Activated CD4-positive, alpha-beta memory T cell treated with anti-CD3 and anti-CD28 coated beads for 36 hours (primary cell): ENCODE data around the gene TNFSF13B. TPM values are rescaled to one million over a fixed set of nuclear protein-coding genes. Genes with fewer than 3 reads are reported as not detected.
"Not testable (repeated sequence)": the region's sequence is repeated elsewhere in the genome, so short reads cannot be mapped to it uniquely, and the experiment has no call there.

ENCODE experiments used
- CTCF ChIA-PET: fragments of 350-600 bp; sonication (Branson Sonifier 250); formaldehyde crosslinking; loops from one replicate; lab custom pipeline; 2021; ENCODE audit warnings: antibody characterized with exemption, inconsistent platforms; lab: Charles Lee
- POLR2A ChIA-PET: fragments of 350-600 bp; sonication (Branson Sonifier 250); formaldehyde crosslinking; loops from one replicate; lab custom pipeline; 2021; ENCODE audit warnings: antibody characterized with exemption; lab: Charles Lee
- DNase-seq: peaks from one replicate; pipeline ENCODE4 v3.0.0-alpha.2; 2020
- H3K27ac Mint-ChIP-seq: one replicate; pipeline ENCODE4 v1.8.0; 2021; ENCODE audit warnings: mixed read lengths
- H3K27me3 Mint-ChIP-seq: one replicate; pipeline ENCODE4 v1.8.0; 2021; ENCODE audit warnings: mixed read lengths
- H3K36me3 Mint-ChIP-seq: one replicate; pipeline ENCODE4 v1.8.0; 2021; ENCODE audit warnings: mixed read lengths
- H3K4me1 Mint-ChIP-seq: one replicate; pipeline ENCODE4 v1.8.0; 2021; ENCODE audit warnings: low read depth, mixed read lengths
- H3K4me3 Mint-ChIP-seq: one replicate; pipeline ENCODE4 v1.8.0; 2021; ENCODE audit warnings: mild to moderate bottlenecking, mixed read lengths
- H3K9me3 Mint-ChIP-seq: one replicate; pipeline ENCODE4 v1.8.0; 2021; ENCODE audit warnings: mixed read lengths
- intact Hi-C: fragments of 100-400 bp; cut with micrococcal nuclease; formaldehyde crosslinking; loops from one replicate; pipeline ENCODE4 v1.15.1; 2023
- total RNA-seq, 2 experiments: library from RNA; stranded (reverse); gene quantifications; one replicate each; pipeline ENCODE4 v1.2.3, GENCODE V29; 2021

TNFSF13B gene
- total RNA-seq, 2 experiments from 2014 or later = 3.1 to 4.3 TPM

GRCh38 chr13:108266321-108266990 lies 3.1 kb upstream of the TNFSF13B start:
- POLR2A ChIA-PET = no interaction called here
- Mint-ChIP-seq H3K36me3 (no peaks in the 10 kb centered on the region), H3K9me3 (peaks cover 4% of the 10 kb centered on the region), H3K4me3 (peak overlapping the region; percentile 13), H3K27ac (peak overlapping the region; percentile 65), H3K27me3 (no peaks in the 10 kb centered on the region), H3K4me1 (peaks cover 40% of the 10 kb centered on the region)
- intact Hi-C loops = loop anchor here (5.0 to 10.0 kb wide), 3 partner anchors 56 to 328 kb away; no protein-coding TSS in a partner anchor
- CTCF ChIA-PET = no interaction called here
- DNase-seq = no peak

- Mint-ChIP-seq H3K4me1 (peaks cover 45% of the 10 kb centered on the region), H3K27me3 (no peaks in the 10 kb centered on the region), H3K4me3 (no peak overlapping the region), H3K27ac (no peak overlapping the region), H3K9me3 (peaks cover 4% of the 10 kb centered on the region), H3K36me3 (no peaks in the 10 kb centered on the region)
- ChIA-PET CTCF (no interaction called here), POLR2A (no interaction called here)
- intact Hi-C loops = loop anchor here (5.0 to 10.0 kb wide), 3 partner anchors 55 to 327 kb away; no protein-coding TSS in a partner anchor
- DNase-seq = no peak
Observed at GRCh38 chr13:108267347-108267746, 2.2 kb upstream of the TNFSF13B start.

- H3K9me3 Mint-ChIP-seq, H3K27ac Mint-ChIP-seq, CTCF ChIA-PET, DNase-seq, H3K27me3 Mint-ChIP-seq, H3K36me3 Mint-ChIP-seq, H3K4me3 Mint-ChIP-seq, POLR2A ChIA-PET: not testable (repeated sequence)
- intact Hi-C loops = loop anchor here (2.0 to 10.0 kb wide), 4 partner anchors 41 to 327 kb away; no protein-coding TSS in a partner anchor
- peaks cover 47% of the 10 kb centered on the region for H3K4me1 Mint-ChIP-seq
Observed at GRCh38 chr13:108267855-108268254, 1.7 kb upstream of the TNFSF13B start.

- Mint-ChIP-seq H3K9me3 (peaks cover 4% of the 10 kb centered on the region), H3K36me3 (no peaks in the 10 kb centered on the region), H3K4me3 (no peak overlapping the region), H3K27me3 (no peaks in the 10 kb centered on the region), H3K27ac (peak overlapping the region; percentile 35), H3K4me1 (peaks cover 50% of the 10 kb centered on the region)
- peak; percentile 31 for DNase-seq
- POLR2A ChIA-PET = no interaction called here
- intact Hi-C loops = loop anchor here (1.0 to 10.0 kb wide), 5 partner anchors 42 to 326 kb away; partner anchors contain the start of gene ABHD13
- CTCF ChIA-PET = interaction anchor here (0.7 to 1.5 kb wide), 4 partner anchors 17 to 626 kb away, joined by 3 to 4 read pairs (median 3); no protein-coding TSS in a partner anchor
Observed at GRCh38 chr13:108268466-108269112, 929 bp upstream of the TNFSF13B start.

GRCh38 chr13:108270442-108270841 lies 924 bp downstream of the TNFSF13B start:
- H3K4me3 Mint-ChIP-seq = peak overlapping the region; percentile 78
- H3K27me3 Mint-ChIP-seq = no peaks in the 10 kb centered on the region
- no peaks in the 10 kb centered on the region for H3K36me3 Mint-ChIP-seq
- peak overlapping the region; percentile 85 for H3K27ac Mint-ChIP-seq
- intact Hi-C loops = loop anchor here (2.0 kb wide), 1 partner anchor 34 kb away; no protein-coding TSS in a partner anchor
- H3K4me1 Mint-ChIP-seq = peaks cover 50% of the 10 kb centered on the region
- H3K9me3 Mint-ChIP-seq = peaks cover 4% of the 10 kb centered on the region
- ChIA-PET CTCF (interaction anchor here (1.0 to 1.7 kb wide), 5 partner anchors 19 to 61 kb away, joined by 3 to 9 read pairs (median 4); no protein-coding TSS in a partner anchor), POLR2A (interaction anchor here (0.7 to 0.9 kb wide), 3 partner anchors 44 to 53 kb away, joined by 3 read pairs; partner anchors contain the start of gene ABHD13)
- DNase-seq = no peak

GRCh38 chr13:108272333-108272732 lies 2.8 kb downstream of the TNFSF13B start:
- H3K4me3 Mint-ChIP-seq = no peak overlapping the region
- no peaks in the 10 kb centered on the region for H3K27me3 Mint-ChIP-seq
- ChIA-PET CTCF (no interaction called here), POLR2A (no interaction called here)
- no peaks in the 10 kb centered on the region for H3K36me3 Mint-ChIP-seq
- H3K27ac Mint-ChIP-seq = no peak overlapping the region
- H3K9me3 Mint-ChIP-seq = peaks cover 4% of the 10 kb centered on the region
- intact Hi-C loops = no loop called here
- peaks cover 39% of the 10 kb centered on the region for H3K4me1 Mint-ChIP-seq
- no peak for DNase-seq

GRCh38 chr13:108273429-108274118 lies 4.1 kb downstream of the TNFSF13B start:
- peaks cover 30% of the 10 kb centered on the region for H3K4me1 Mint-ChIP-seq
- H3K9me3 Mint-ChIP-seq = no peaks in the 10 kb centered on the region
- no peak for DNase-seq
- ChIA-PET POLR2A (no interaction called here), CTCF (no interaction called here)
- intact Hi-C loops = no loop called here
- no peaks in the 10 kb centered on the region for H3K36me3 Mint-ChIP-seq
- H3K27me3 Mint-ChIP-seq = no peaks in the 10 kb centered on the region
- no peak overlapping the region for H3K4me3 Mint-ChIP-seq
- no peak overlapping the region for H3K27ac Mint-ChIP-seq

GRCh38 chr13:108274718-108275117 lies 5.2 kb downstream of the TNFSF13B start:
- ChIA-PET POLR2A (no interaction called here), CTCF (no interaction called here)
- H3K4me1 Mint-ChIP-seq = peaks cover 21% of the 10 kb centered on the region
- H3K27ac Mint-ChIP-seq = no peak overlapping the region
- H3K36me3 Mint-ChIP-seq = no peaks in the 10 kb centered on the region
- no peaks in the 10 kb centered on the region for H3K27me3 Mint-ChIP-seq
- intact Hi-C loops = no loop called here
- H3K9me3 Mint-ChIP-seq = no peaks in the 10 kb centered on the region
- DNase-seq = no peak
- H3K4me3 Mint-ChIP-seq = no peak overlapping the region

GRCh38 chr13:108276060-108276459 lies 6.5 kb downstream of the TNFSF13B start:
- no peaks in the 10 kb centered on the region for H3K36me3 Mint-ChIP-seq
- H3K9me3 Mint-ChIP-seq = no peaks in the 10 kb centered on the region
- intact Hi-C loops = no loop called here
- ChIA-PET POLR2A (no interaction called here), CTCF (interaction anchor here (1.5 to 1.9 kb wide), 2 partner anchors 10 to 120 kb away, joined by 3 to 4 read pairs; no protein-coding TSS in a partner anchor)
- no peaks in the 10 kb centered on the region for H3K27me3 Mint-ChIP-seq
- no peak for DNase-seq
- H3K4me3 Mint-ChIP-seq = no peak overlapping the region
- H3K4me1 Mint-ChIP-seq = peaks cover 10% of the 10 kb centered on the region
- no peak overlapping the region for H3K27ac Mint-ChIP-seq

- CTCF ChIA-PET = interaction anchor here (0.8 kb wide), 1 partner anchor 102 kb away, joined by 4 read pairs; no protein-coding TSS in a partner anchor
- Mint-ChIP-seq H3K9me3 (no peaks in the 10 kb centered on the region), H3K4me1 (peaks cover 2% of the 10 kb centered on the region), H3K27me3 (no peaks in the 10 kb centered on the region), H3K4me3 (no peak overlapping the region), H3K27ac (no peak overlapping the region), H3K36me3 (no peaks in the 10 kb centered on the region)
- POLR2A ChIA-PET = no interaction called here
- DNase-seq = no peak
- intact Hi-C loops = no loop called here
Observed at GRCh38 chr13:108278466-108278865, 8.9 kb downstream of the TNFSF13B start.

- no peaks in the 10 kb centered on the region for H3K4me1 Mint-ChIP-seq
- CTCF ChIA-PET = no interaction called here
Observed at GRCh38 chr13:108281901-108282300, 12.4 kb downstream of the TNFSF13B start.

GRCh38 chr13:108283110-108283509 lies 13.6 kb downstream of the TNFSF13B start:
- ChIA-PET CTCF (no interaction called here), POLR2A (no interaction called here)
- no peaks in the 10 kb centered on the region for H3K36me3 Mint-ChIP-seq
- intact Hi-C loops = no loop called here
- H3K4me3 Mint-ChIP-seq = no peak overlapping the region
- no peak for DNase-seq
- H3K27me3 Mint-ChIP-seq = no peaks in the 10 kb centered on the region
- H3K4me1 Mint-ChIP-seq = no peaks in the 10 kb centered on the region
- no peak overlapping the region for H3K27ac Mint-ChIP-seq
- H3K9me3 Mint-ChIP-seq = no peaks in the 10 kb centered on the region

More at GRCh38 chr13:108281901-108282300, 12.4 kb downstream of the TNFSF13B start:
- no peak overlapping the region for H3K4me3 Mint-ChIP-seq
- H3K36me3 Mint-ChIP-seq = no peaks in the 10 kb centered on the region
- no peak overlapping the region for H3K27ac Mint-ChIP-seq
- no peak for DNase-seq
- no peaks in the 10 kb centered on the region for H3K9me3 Mint-ChIP-seq
- no peaks in the 10 kb centered on the region for H3K27me3 Mint-ChIP-seq
- POLR2A ChIA-PET = no interaction called here
- intact Hi-C loops = no loop called here
